ENCODE measurements around the gene EPM2A.

Gene EPM2A

GRCh38 chr6:145588981-145589380, 146.3 kb downstream of the EPM2A start:
- no peak for DNase-seq

- DNase-seq, result no peak
These were observed 148.0 kb downstream of the EPM2A start for GRCh38 chr6:145587334-145587733.

GRCh38 chr6:145583753-145584152, 151.6 kb downstream of the EPM2A start:
- DNase-seq, result no peak

Data from activated effector memory CD4-positive, alpha-beta T cell treated with anti-CD3 and anti-CD28 coated beads, Interleukin-2, amount 50 U/mL, for 16 hours (primary cell).